GM18868 (cell line): Measurements from ENCODE around the gene GRK3.

Experiments
- ATAC-seq: cut with Tn5 transposase; IDR thresholded peaks from one replicate; pipeline ENCODE4 v1.9.1; 2021; ENCODE audit warnings: mild to moderate bottlenecking, moderate library complexity; ENCODE audit not compliant: unreplicated experiment

Gene GRK3

DNA sequence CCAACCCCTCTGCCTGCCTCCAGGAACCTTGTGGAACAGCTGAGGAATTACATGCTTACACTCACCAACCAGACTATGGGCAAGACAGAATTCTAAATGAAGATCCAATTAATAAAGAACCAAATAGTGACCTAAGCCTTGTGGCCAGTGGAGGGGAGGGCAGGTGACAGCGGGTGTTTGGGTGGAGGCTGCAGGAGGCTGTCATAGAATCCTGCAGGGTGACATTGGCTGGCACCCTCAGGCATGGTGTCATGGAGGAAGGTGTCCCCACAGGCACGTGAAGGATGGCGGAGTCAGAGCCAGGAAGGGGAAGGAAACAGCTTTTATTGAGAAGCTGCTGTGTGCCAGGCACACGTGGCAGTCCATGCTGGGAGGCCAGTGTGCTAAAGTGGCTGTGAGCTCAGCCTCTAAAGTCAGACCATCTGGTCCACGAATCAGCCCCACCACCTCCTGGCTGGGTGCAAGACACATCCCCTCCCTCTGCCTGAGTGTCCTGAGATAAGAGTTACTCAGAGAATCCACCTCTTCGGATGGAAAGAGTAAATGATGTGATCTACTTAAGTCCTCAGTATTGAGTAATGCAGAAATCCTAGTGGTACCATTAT lies 186.2 kb downstream of the GRK3 start:
- no peak for ATAC-seq

DNA sequence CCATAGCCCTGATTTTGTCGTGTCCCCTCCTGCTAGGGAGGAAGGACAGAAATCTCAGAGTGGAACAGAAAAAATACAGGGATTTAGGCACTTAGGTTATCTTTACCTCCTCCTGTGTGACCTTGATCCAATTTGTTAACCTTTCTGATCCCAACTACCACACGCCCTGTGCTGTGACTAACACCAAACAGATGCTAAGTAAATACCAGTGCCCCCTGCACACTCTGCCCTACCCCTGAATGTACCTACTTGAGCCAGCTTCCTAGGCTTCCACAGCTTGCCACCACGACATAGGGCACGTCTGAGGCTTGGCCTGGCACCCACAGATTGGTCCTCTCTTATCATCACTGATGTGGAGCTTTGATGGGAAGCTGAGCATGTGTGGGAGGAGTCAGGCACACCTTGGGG lies 186.7 kb downstream of the GRK3 start:
- ATAC-seq: no peak

DNA sequence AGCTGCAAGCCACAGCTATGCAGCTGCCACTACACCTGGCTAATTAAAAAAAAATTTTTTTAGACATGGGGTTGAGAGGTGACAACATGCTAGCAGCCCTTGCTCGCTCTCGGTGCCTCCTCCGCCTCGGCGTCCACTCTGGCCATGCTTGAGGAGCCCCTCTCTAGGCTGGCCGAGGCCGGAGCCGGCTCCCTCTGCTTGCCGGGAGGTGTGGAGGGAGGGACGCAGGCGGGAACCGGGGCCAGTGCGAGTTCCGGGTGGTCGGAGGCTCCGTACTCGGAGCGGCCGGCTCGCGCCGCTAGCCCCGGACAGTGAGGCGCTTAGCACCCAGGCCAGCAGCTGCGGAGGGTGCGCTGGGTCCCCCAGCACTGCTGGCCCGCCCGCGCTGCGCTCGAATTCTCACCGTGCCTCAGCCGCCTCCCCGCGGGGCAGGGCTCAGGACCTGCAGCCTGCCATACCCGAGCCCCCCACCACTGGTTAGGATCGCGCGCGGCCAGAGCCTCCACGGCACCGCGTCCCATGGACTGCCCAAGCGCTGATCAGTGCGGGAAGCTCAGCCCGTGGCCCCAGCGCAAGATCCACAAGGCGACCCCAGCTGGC lies 188.2 kb downstream of the GRK3 start:
- ATAC-seq: no peak

DNA sequence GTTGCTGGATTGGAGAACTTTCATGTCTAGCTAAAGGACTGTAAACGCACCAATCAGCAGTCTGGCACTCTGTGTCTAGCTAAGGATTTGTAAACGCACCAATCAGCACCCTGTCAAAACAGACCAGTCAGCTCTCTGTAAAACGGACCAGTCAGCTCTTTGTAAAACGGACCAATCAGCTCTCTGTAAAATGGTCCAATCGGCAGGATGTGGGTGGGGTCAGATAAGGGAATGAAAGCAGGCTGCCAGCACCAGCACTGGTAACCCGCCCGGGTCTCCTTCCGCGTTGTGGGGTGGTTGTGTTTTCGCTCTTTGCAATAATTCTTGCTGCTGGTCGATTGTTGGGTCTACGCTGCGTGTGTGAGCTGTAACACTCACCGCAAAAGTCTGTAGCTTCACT lies 188.8 kb downstream of the GRK3 start:
- no peak for ATAC-seq

DNA sequence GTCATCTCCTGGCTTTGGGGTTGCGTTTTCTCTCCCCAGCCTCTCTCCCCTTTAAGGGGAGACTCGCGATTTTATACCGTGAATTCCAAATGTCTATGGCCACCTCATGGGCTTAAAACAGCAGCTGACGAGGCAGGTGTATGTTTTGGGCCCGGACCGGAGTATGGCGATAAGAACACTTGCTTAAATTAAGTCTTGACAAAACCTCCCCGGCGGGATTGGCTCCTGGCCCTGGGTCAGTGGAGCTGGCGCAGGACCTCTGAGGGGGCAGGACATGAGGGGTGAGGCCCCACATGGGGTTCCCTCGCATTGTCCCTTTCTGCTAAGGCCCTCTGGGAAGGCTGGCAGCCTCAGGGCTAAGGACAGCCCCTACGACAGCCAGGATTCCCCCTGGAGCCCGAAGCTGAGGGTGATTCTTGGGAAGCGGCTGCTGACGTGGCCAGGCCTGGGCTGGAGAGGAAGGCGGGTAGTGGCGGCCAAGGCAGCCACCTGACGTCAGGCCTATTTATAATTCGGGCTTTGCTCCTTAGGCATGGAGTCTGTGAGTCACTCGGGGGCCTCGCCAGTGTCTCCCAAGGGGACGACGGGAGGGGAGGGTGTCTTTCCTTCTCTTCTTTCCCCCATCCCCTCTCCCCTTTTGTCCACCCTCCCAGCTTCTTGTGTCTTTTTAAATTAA lies 190.2 kb downstream of the GRK3 start:
- no peak for ATAC-seq

DNA sequence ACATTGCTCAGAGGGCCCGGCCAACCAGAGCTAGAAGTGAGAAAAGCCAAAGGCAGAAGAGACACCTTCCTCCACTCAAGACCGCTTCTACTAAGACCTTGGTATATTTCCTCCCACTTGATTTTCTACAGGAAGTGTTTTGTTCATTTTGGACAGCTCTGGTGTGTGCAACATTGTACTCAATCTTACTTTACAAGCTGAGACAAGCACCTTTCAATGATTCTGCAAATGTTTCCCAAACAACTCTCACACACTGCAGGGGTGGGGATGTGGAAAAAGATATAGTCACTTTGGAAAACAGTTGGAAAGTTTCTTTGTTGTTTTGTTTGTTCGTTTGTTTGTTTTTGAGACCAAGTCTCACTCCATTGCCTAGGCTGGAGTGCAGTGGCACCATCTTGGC lies 193.2 kb downstream of the GRK3 start:
- ATAC-seq: no peak

DNA sequence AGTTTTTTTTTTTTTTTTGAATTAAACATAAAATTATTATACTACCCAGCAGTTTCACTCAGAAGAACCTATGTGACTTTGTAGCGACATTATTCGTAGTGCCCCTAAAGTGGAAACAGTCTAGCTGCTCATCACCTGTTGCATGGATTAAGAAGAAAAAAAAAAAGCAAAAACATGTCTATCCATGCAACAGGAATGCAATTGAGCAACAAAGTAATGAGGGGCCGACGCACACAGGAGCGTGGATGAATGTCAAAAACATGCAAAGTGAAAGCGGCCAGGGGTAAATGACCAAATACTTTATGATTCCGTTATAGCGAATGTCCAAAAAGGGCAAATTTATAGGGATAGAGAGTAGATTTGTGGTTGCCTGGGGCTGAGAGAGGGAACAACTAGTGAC lies 193.8 kb downstream of the GRK3 start:
- ATAC-seq: no peak

DNA sequence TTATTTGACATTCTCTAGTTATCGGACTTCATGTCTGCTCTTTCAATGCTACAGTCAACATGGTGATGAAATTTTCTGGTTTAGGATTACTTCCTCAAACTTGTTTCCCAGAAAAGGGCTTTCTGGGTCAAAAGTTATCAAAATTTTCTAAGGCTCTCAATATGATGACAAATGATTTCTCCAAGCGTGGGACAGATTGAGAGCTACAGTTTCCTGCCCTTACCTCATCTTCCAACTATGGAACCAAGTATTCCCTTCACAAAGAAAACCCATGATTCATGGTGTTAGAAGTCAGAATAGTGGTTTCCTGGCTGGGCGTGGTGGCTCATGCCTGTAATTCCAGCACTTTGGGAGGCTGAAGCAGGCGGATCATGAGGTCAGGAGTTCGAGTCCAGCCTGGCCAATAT lies 195.4 kb downstream of the GRK3 start:
- ATAC-seq: no peak

DNA sequence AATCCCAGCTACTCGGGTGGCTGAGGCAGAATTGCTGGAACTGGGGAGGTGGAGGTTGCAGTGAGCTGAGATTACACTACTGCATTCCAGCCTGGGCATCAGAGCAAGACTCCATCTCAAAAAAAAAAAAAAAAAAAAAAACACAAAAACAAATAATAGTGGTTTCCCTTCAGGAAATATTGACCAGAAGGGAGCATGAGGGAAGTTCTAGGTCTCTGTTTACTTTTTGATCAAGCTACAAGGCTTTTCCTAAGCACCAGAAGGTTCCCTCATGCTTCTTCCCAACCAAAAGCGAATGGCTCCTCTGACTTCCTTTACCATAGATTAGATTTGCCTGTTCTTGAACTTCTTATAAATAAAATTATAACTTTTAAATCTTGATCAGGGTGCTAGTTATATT lies 195.8 kb downstream of the GRK3 start:
- ATAC-seq: no peak

DNA sequence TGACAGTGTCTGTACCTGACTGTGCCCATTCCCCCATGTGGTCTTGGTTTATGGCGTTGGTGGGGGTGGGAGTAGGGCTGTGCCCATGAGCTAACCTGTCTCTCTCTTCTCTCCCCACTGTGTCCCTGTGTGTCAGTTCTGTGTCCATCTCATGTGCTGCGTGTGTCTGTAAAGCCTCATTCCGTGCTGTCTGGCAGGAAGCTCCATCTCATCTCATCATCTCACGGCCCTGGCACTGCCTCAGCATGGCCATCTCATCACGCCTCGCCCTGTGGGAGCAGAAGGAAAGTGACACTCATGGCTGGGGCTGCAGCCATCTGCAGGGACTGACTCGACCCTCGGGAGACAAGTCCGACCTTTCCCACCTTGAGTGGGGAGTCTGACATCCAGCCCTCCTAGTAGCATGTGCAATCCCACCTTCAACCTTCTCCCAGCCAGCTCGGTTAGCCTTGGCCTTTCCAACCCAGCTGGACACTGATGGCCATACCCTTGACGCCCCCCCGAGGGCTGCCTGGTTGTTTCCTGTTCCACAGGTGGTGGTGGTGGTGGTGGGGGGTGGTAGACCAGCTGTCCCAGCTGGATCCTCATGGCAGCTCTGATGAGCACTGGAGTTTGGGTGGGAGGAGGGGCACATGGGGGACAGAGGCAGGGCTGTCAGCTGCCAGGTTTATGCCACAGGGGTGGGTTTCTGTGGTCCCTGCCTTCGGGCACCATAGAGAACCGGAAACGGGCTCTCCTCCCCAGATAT lies 196.5 kb downstream of the GRK3 start:
- ATAC-seq: no peak

DNA sequence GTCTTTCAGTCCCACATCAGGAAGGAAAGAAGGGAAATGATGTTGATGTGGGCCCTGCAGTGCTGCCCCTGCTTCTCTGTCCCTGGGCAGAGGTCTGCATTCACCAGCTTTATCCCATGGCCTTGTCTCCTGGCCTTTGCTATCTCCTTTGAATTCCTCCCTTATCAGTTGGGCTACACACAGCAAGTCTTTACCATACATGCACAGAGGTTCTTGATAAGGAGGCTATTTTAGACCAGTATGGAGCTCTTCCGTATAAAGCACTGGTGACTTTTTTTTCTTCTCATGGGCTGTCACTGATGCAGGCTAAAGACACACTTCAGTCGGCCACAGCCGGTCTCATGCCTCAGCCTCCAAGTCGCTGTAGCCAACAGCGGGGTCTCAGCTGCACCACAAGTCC lies 197.7 kb downstream of the GRK3 start:
- no peak for ATAC-seq

DNA sequence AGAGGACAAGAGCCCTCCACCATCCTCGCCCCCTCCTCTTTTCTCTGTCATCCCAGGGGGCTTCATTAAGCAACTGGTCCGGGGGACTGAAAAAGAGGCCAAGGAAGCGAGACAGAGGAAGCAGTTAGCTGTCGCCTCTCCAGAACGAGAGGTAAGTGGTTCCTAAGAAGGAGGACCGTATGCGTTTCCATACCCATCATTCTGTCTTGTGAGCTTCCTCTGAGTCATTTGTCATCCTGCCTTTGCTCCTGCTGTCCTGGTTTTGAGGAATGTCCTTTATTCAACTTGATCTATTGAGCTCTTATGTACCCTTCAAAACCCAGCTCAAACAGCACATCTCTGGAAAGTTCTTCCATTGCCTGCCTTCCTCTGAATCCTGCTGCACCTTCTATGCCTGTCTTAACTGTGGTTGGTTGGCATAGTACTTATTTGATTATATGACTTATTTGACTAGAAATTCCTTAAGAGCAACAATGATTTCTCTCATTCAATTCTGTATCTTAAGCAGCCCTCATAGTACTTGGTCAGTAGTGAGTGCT lies 198.8 kb downstream of the GRK3 start:
- no peak for ATAC-seq

DNA sequence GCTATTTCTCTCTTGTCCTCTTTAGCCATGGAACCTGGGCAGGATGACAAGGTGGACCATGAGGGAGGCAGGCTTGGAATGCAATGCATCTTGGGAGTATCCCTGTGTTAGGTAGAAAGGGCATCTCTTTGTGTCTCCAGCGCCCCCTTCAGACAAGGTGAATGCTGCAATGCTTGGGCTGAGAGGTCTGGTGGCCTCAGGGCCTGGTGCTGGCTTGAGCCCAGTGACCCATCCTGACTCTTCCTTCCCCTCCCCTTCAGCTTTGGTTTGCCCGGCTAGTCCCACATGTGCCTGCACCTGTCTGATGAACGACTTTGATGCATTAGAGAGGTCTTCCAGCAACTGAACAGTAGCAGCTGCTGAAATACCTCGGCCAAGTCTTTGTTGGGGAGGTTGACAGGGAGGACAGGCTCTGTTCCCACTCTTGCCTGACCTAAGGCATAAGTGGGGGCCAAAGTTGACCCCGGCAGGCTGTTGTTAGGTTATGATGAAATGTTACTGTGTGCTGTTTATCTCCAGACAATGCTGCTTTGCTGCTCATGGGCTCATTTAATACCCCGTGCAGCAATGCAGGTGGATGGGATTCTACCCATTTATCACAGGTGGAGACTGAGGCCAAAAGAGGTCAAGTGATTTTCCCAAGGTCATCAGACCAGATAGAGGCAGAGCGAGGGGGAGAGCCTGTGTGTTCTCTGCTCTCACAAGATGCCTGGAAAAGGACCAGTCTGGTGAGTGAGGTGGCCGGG lies 200.0 kb downstream of the GRK3 start:
- no peak for ATAC-seq

DNA sequence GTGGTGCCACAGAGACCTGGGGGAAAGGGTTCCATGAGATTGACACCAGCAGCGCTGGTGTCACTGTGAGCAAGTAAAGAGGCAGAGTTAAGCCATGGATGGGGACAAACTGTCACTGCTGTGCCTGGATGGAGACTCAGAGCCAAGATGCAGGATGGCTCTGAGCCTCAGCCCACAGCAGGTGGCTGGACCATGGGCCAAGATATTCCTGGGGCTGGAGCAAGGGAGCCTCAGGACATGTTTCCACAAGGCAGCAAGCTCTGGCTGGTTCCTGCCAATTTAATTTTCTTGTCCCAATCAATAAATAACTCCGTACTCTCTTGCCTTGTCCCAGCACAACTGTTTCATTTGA lies 200.5 kb downstream of the GRK3 start:
- no peak for ATAC-seq

DNA sequence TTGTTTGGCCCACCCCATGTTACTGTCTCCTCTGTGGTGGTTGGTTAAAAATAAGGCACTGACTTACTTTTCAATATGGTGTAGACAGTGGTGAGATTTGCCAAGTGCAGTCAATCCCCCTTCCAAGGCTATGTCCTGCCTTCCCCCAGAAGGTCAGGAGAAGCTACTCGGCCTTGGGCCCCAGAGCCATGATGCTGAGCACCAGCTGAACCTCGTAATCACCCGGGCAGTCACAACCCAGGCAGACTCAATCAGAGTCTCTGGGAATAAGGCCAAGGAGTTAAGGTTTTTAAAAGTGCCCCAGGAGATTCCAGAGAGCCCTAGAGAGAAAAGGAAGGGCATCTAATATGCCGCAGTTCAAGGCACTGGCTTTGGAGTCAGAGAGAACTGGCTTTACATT lies 201.3 kb downstream of the GRK3 start:
- ATAC-seq: no peak

DNA sequence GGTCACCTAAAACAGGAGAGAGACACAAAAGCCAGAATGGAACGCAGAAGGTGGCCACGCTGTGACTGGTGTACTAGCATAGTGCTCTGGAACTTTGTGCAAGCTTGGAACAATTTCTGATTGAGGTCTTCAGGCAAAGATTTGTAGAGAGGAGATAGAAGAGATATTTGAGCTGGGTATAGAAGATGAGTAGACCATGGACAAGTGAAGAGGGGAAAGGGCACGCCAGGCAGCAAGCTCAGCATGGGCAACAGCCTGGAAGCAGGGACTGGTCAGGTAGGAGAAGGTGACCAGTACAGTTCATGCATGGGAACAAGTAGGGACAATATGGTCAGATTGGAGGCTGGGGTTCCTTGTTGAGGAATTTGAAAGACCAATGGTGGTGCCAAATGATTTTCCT lies 201.9 kb downstream of the GRK3 start:
- ATAC-seq: no peak

DNA sequence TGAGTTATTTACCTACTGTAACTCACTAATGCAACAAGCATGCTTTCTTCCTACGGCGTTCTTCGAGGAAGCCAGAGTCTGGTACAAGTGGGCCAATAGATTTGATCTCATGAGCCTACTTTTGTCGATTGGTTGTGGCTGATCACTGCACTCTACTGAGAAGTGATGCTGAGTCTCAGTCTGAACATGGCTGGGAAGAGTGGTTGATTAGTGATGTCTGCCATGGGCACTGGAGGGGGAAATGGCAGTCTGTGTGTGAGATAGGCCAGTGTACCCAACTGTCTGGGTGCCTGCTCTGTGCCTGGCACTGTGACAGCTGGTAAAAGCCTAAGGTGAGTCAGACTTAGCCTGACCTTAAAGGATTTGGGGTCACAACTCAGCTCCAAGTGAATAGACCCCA lies 205.9 kb downstream of the GRK3 start:
- ATAC-seq: no peak

DNA sequence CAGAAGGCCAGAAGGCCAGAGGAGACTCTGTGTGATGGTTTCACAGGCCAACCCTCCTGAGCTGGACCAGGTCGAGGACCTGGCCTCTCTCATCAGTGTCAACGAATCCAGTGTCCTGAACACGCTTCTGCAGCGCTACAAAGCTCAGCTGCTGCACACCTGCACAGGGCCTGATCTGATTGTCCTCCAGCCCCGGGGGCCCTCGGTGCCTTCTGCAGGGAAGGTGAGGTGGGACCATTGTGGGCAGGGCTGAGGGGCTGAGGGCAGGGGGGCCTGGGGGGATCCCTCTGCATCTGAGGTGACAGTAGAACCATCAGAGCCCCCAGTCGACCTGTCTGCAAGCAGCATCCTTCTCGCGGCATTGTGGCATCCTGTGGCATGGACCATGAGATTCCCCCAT lies 207.8 kb downstream of the GRK3 start:
- ATAC-seq: no peak

DNA sequence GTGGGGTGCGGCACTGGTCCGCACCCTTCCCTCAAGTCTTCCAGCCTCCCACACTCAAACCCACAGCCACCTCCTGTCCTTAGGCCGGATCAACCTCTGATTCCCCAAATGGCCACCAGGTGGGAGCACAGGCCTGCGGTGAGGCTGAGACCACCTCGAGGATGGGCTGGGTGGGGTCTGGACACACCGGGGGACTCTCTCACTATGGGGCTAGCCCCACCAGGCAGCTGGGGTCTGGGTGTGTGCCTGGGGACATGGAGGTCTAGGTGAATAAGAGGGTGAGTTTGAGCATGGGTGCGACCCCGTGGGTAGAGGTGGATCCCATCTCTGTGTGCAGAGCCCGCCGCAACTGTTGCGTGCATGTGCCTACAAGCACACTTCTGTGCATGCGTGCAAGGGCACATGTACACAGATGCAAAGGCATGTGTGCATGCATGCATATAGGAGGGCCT lies 210.1 kb downstream of the GRK3 start:
- ATAC-seq: no peak

DNA sequence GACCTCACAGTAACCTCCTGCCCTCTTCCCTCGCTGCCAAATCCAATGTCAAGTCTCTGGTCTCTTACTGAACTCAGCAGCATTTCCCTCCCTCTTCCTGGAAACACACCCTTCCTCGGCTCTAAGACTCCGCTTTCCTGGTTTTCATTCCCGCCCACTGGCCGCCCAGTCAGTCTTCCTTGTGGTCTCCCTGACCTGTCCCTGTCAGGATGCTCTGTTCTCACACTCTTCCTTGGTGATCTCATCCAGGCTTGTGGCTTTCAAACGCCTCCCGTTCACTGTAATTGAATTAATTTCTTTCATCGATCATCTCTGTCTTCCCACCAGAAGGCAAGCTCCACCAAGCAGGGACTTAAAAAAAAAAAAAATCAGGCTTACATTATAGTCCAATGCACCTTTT lies 211.1 kb downstream of the GRK3 start:
- no peak for ATAC-seq

DNA sequence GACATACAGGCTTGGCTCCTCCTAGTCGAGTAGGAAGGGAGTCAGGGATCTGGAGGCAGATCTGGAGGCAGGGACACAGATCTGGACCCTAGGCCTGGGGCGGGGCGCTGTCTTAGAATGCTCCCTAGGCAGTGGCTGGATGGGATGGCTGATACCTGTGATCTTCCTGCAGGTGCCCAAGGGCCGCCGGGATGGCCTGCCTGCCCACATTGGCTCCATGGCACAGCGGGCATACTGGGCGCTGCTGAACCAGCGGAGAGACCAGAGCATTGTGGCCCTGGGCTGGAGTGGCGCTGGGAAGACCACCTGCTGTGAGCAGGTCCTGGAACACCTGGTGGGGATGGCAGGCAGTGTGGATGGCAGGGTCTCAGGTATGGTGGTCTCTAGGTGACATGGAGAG lies 212.9 kb downstream of the GRK3 start:
- ATAC-seq: no peak
